Measurements from ENCODE around the gene P3H2.
"Not testable (repeated sequence)": the region's sequence is repeated elsewhere in the genome, so short reads cannot be mapped to it uniquely, and the experiment has no call there.

The P3H2 gene

GRCh38 chr3:190081389-190081788 is 39.3 kb downstream of the P3H2 start:
- no peak overlapping the region for H3K4me3 ChIP-seq (ENCODE audit: low read depth, low read length)
- no peak for DNase-seq (ENCODE audit: low read depth)
- TF ChIP-seq CTCF (IDR thresholded peaks at IDR 0.05; ENCODE audit: low read depth, low read length) (no peak), POLR2A (IDR thresholded peaks at IDR 0.05; ENCODE audit: extremely low read depth, insufficient read length) (no peak), MYC (IDR thresholded peaks at IDR 0.05; ENCODE audit: low read depth, low read length) (no peak)

GRCh38 chr3:190079173-190079572 is 41.5 kb downstream of the P3H2 start:
- not testable (repeated sequence) for H3K4me3 ChIP-seq (ENCODE audit: low read depth, low read length); DNase-seq (ENCODE audit: low read depth)

- no peak for DNase-seq (ENCODE audit: low read depth)
- H3K4me3 ChIP-seq (ENCODE audit: low read depth, low read length), result no peak overlapping the region
- TF ChIP-seq MYC (IDR thresholded peaks at IDR 0.05; ENCODE audit: low read depth, low read length) (no peak), POLR2A (IDR thresholded peaks at IDR 0.05; ENCODE audit: extremely low read depth, insufficient read length) (no peak), MAX (IDR thresholded peaks at IDR 0.05; ENCODE audit: low read depth, low read length) (no peak), CTCF (IDR thresholded peaks at IDR 0.05; ENCODE audit: low read depth, low read length) (no peak)
Measured at GRCh38 chr3:190077395-190078045, 43.2 kb downstream of the P3H2 start.

- TF ChIP-seq CTCF (IDR thresholded peaks at IDR 0.05; ENCODE audit: low read depth, low read length), result no peak
- no peak for TF ChIP-seq POLR2A (IDR thresholded peaks at IDR 0.05; ENCODE audit: extremely low read depth, insufficient read length)
- TF ChIP-seq MYC (IDR thresholded peaks at IDR 0.05; ENCODE audit: low read depth, low read length), result no peak
- TF ChIP-seq MAX (IDR thresholded peaks at IDR 0.05; ENCODE audit: low read depth, low read length), result no peak
- no peak overlapping the region for H3K4me3 ChIP-seq (ENCODE audit: low read depth, low read length)
- DNase-seq (ENCODE audit: low read depth), result no peak
Measured at GRCh38 chr3:190076601-190077394, 43.9 kb downstream of the P3H2 start.

- TF ChIP-seq MYC (IDR thresholded peaks at IDR 0.05; ENCODE audit: low read depth, low read length) (no peak), POLR2A (IDR thresholded peaks at IDR 0.05; ENCODE audit: extremely low read depth, insufficient read length) (no peak), CTCF (IDR thresholded peaks at IDR 0.05; ENCODE audit: low read depth, low read length) (no peak), MAX (IDR thresholded peaks at IDR 0.05; ENCODE audit: low read depth, low read length) (no peak)
- no peak overlapping the region for H3K4me3 ChIP-seq (ENCODE audit: low read depth, low read length)
- DNase-seq (ENCODE audit: low read depth), result no peak
Measured at GRCh38 chr3:190076136-190076535, 44.6 kb downstream of the P3H2 start.

- H3K4me3 ChIP-seq (ENCODE audit: low read depth, low read length), result no peak overlapping the region
- no peak for TF ChIP-seq POLR2A (IDR thresholded peaks at IDR 0.05; ENCODE audit: extremely low read depth, insufficient read length)
- TF ChIP-seq MAX (IDR thresholded peaks at IDR 0.05; ENCODE audit: low read depth, low read length), result no peak
- TF ChIP-seq CTCF (IDR thresholded peaks at IDR 0.05; ENCODE audit: low read depth, low read length), result no peak
- TF ChIP-seq MYC (IDR thresholded peaks at IDR 0.05; ENCODE audit: low read depth, low read length), result no peak
- no peak for DNase-seq (ENCODE audit: low read depth)
Measured at GRCh38 chr3:190074817-190075216, 45.9 kb downstream of the P3H2 start.

Measured in NB4 (cell line).